HG02610 (cell line): Measurements from ENCODE around the gene CHRNB2.

ENCODE experiments used
- ATAC-seq: cut with Tn5 transposase; IDR thresholded peaks from one replicate; pipeline ENCODE4 v1.9.1; 2021; ENCODE audit warnings: mild to moderate bottlenecking, moderate library complexity; ENCODE audit not compliant: unreplicated experiment

CHRNB2 gene

GRCh38 chr1:154578058-154578418 is 10.5 kb downstream of the CHRNB2 start:
- no peak for ATAC-seq

GRCh38 chr1:154579374-154579773 is 11.8 kb downstream of the CHRNB2 start:
- ATAC-seq = no peak

- no peak for ATAC-seq
Measured at GRCh38 chr1:154581766-154582165, 14.2 kb downstream of the CHRNB2 start.

- ATAC-seq = no peak
Measured at GRCh38 chr1:154582885-154583284, 15.3 kb downstream of the CHRNB2 start.

- ATAC-seq = no peak
Measured at GRCh38 chr1:154583773-154584172, 16.2 kb downstream of the CHRNB2 start.

GRCh38 chr1:154584267-154584994 is 16.9 kb downstream of the CHRNB2 start:
- ATAC-seq = no peak

- no peak for ATAC-seq
Measured at GRCh38 chr1:154586231-154586630, 18.7 kb downstream of the CHRNB2 start.

- ATAC-seq = no peak
Measured at GRCh38 chr1:154586641-154587040, 19.1 kb downstream of the CHRNB2 start.

- ATAC-seq = no peak
Measured at GRCh38 chr1:154589780-154590179, 22.2 kb downstream of the CHRNB2 start.

- no peak for ATAC-seq
Measured at GRCh38 chr1:154590756-154591155, 23.2 kb downstream of the CHRNB2 start.

- no peak for ATAC-seq
Measured at GRCh38 chr1:154591206-154591605, 23.6 kb downstream of the CHRNB2 start.

- ATAC-seq = no peak
Measured at GRCh38 chr1:154593390-154593789, 25.8 kb downstream of the CHRNB2 start.

- ATAC-seq = no peak
Measured at GRCh38 chr1:154594811-154595210, 27.2 kb downstream of the CHRNB2 start.

GRCh38 chr1:154595621-154596020 is 28.0 kb downstream of the CHRNB2 start:
- no peak for ATAC-seq

- ATAC-seq = peak; percentile 39
Measured at GRCh38 chr1:154598871-154599635, 31.5 kb downstream of the CHRNB2 start.

GRCh38 chr1:154599658-154600057 is 32.1 kb downstream of the CHRNB2 start:
- no peak for ATAC-seq

- no peak for ATAC-seq
Measured at GRCh38 chr1:154603317-154603716, 35.7 kb downstream of the CHRNB2 start.

- ATAC-seq = no peak
Measured at GRCh38 chr1:154605534-154605933, 38.0 kb downstream of the CHRNB2 start.

GRCh38 chr1:154607106-154607608 is 39.6 kb downstream of the CHRNB2 start:
- no peak for ATAC-seq

GRCh38 chr1:154607609-154608396 is 40.2 kb downstream of the CHRNB2 start, which contains the start of gene ADAR:
Gene ADAR (minus strand): TSS chr1:154608186. CDS start chr1:154608006, 180 bp downstream.
- ATAC-seq = peak; percentile 65
